Esophagus muscularis mucosa (tissue), 3 donors: ENCODE measurements around the gene FHIP1B.

Source experiments
- CTCF ChIP-seq, 3 experiments: fragments of 200-600 bp in 2 of 3; fragments of 450-650 bp in 1 of 3; sonication (generic) in 2 of 3; IDR thresholded peaks; one replicate each; pipeline ENCODE4 v1.5.1; 2017 to 2019; ENCODE audit warnings: antibody characterized with exemption in 3 of 3, mild to moderate bottlenecking in 2 of 3, moderate library complexity in 1 of 3
- POLR2A ChIP-seq: fragments of 450-650 bp; IDR thresholded peaks from one replicate; pipeline ENCODE4 v1.6.1; 2017; ENCODE audit warnings: antibody characterized with exemption, moderate library complexity, mild to moderate bottlenecking, low read depth
- POLR2AphosphoS5 ChIP-seq, 2 donors: sonication (generic); formaldehyde crosslinking; IDR thresholded peaks; one replicate each; pipeline ENCODE4 v1.6.1; 2017; ENCODE audit warnings: antibody characterized with exemption in 2 of 2

GRCh38 chr11:6219359-6219758, 15.1 kb downstream of the FHIP1B start:
- TF ChIP-seq POLR2AphosphoS5 (IDR thresholded peaks at IDR 0.05) (no peak), CTCF (IDR thresholded peaks at IDR 0.05) (no peak), POLR2A (no peak)
